Keratinocyte (primary cell): ENCODE results near the gene GRHL3. TPM values are rescaled to one million over a fixed set of nuclear protein-coding genes. Genes with fewer than 3 reads are reported as not detected.

Experiments used
- DNase-seq: peaks from one replicate; pipeline ENCODE4 v3.0.0-alpha.2; 2011; ENCODE audit warnings: low read depth, missing footprints, low spot score
- FAIRE-seq: peaks from 2 replicates; lab custom pipeline; 2011; peaks lifted over from hg19 to GRCh38; lab: Jason Lieb, UNC
- H2AFZ ChIP-seq: 2 replicates; pipeline ENCODE4 v1.6.0; 2012; ENCODE audit warnings: low read length, control low read depth, inconsistent platforms; ENCODE audit not compliant: control insufficient read depth
- H3K27ac ChIP-seq: 2 replicates; pipeline ENCODE4 v1.5.1; 2011; ENCODE audit warnings: low read length; ENCODE audit not compliant: control insufficient read depth, insufficient read depth
- H3K27me3 ChIP-seq: 3 replicates; pipeline ENCODE4 v1.6.0; 2011; ENCODE audit warnings: low read length; ENCODE audit not compliant: control insufficient read depth, insufficient read depth; ENCODE audit errors: extremely low read depth
- H3K36me3 ChIP-seq, 2 experiments: 2 replicates in 1 of 2; 3 replicates in 1 of 2; pipeline ENCODE4 v1.5.1; 2011; ENCODE audit warnings: low read length in 2 of 2, mild to moderate bottlenecking in 1 of 2; ENCODE audit not compliant: control insufficient read depth in 2 of 2, insufficient read depth in 2 of 2; ENCODE audit errors: extremely low read depth in 1 of 2
- H3K4me1 ChIP-seq: 3 replicates; pipeline ENCODE4 v1.5.1; 2011; ENCODE audit warnings: low read length; ENCODE audit not compliant: control insufficient read depth, insufficient read depth; ENCODE audit errors: extremely low read depth
- H3K4me2 ChIP-seq: 3 replicates; pipeline ENCODE4 v1.6.0; 2011; ENCODE audit warnings: low read depth, low read length; ENCODE audit not compliant: control insufficient read depth, insufficient read depth; ENCODE audit errors: extremely low read depth
- H3K4me3 ChIP-seq, 3 experiments: fragments of 200-600 bp in 1 of 3; sonication (generic) in 1 of 3; 2 replicates in 2 of 3; 3 replicates in 1 of 3; pipeline ENCODE4 v1.5.1; 2011 to 2016; ENCODE audit warnings: low read length in 3 of 3, mild to moderate bottlenecking in 3 of 3, control low read depth in 2 of 3, inconsistent platforms in 1 of 3, low read depth in 1 of 3, mixed read lengths in 1 of 3, mixed run types in 1 of 3, moderate library complexity in 1 of 3; ENCODE audit not compliant: control insufficient read depth in 2 of 3, insufficient read depth in 2 of 3; ENCODE audit errors: extremely low read depth in 1 of 3
- H3K79me2 ChIP-seq: 2 replicates; pipeline ENCODE4 v1.6.0; 2012; ENCODE audit warnings: low read length; ENCODE audit not compliant: control insufficient read depth, insufficient read depth
- H3K9ac ChIP-seq: 3 replicates; pipeline ENCODE4 v1.6.0; 2011; ENCODE audit warnings: low read length; ENCODE audit not compliant: control insufficient read depth, insufficient read depth; ENCODE audit errors: extremely low read depth
- H3K9me1 ChIP-seq: 3 replicates; pipeline ENCODE4 v1.6.0; 2011; ENCODE audit warnings: low read length; ENCODE audit not compliant: control insufficient read depth, insufficient read depth; ENCODE audit errors: extremely low read depth
- H3K9me3 ChIP-seq: 2 replicates; pipeline ENCODE4 v1.5.1; 2012; ENCODE audit warnings: low read depth, low read length; ENCODE audit not compliant: control insufficient read depth
- H4K20me1 ChIP-seq: 3 replicates; pipeline ENCODE4 v1.6.0; 2011; ENCODE audit warnings: low read length; ENCODE audit not compliant: control insufficient read depth, insufficient read depth; ENCODE audit errors: extremely low read depth
- CTCF ChIP-seq, 3 experiments: IDR thresholded peaks in 1 of 3; conservative IDR thresholded peaks in 1 of 3; optimal IDR thresholded peaks in 1 of 3; 2 replicates in 2 of 3; 3 replicates in 1 of 3; pipeline versions ENCODE3 to v1.5.1; 2011; ENCODE audit warnings: low read length in 3 of 3, mild to moderate bottlenecking in 3 of 3, moderate library complexity in 2 of 3, control low read depth in 1 of 3, inconsistent platforms in 1 of 3; ENCODE audit not compliant: insufficient read depth in 2 of 3; ENCODE audit errors: extremely low read depth in 1 of 3
- EZH2 ChIP-seq: IDR thresholded peaks from one replicate; pipeline ENCODE4 v1.6.1; 2012; ENCODE audit warnings: inconsistent platforms, mild to moderate bottlenecking, low read length, moderate library complexity
- dilution Hi-C: fragments of 300-500 bp; cut with MboI; formaldehyde crosslinking; loops from one replicate; pipeline ENCODE4 v1.7.0; 2020; ENCODE audit warnings: low sequenced_read_pairs; ENCODE audit not compliant: extremely low pct_ligation_motif_present
- polyA plus RNA-seq, 5 experiments: library from polyadenylated mRNA; depleted of rRNA in 3 of 5; stranded (reverse) in 3 of 5; stranded (forward) in 1 of 5; unstranded in 1 of 5; fragments of >200 nt; gene quantifications; 1 replicate in 1 of 5; 2 replicates in 3 of 5; 3 replicates in 1 of 5; pipeline versions ENCODE4 v1.2.1 to v1.2.3, GENCODE V29; 2011 to 2012; ENCODE audit warnings: missing spikeins in 2 of 5, low read depth in 1 of 5, low replicate concordance in 1 of 5

GRHL3 gene
- polyA plus RNA-seq, 1 donor (not counting 4 experiments of a cell fraction or from before 2014, with no cell fraction given), result 13.0 TPM

GRCh38 chr1:24366707-24367106, 47.5 kb downstream of the GRHL3 start:
- DNase-seq, result no peak
- Histone ChIP-seq H3K4me1 (peaks cover 36% of the 10 kb centered on the region), H3K27me3 (no peaks in the 10 kb centered on the region), H4K20me1 (no peaks in the 10 kb centered on the region), H3K36me3 (peaks cover 3 to 9% of the 10 kb centered on the region in 2 experiments), H3K9me1 (no peaks in the 10 kb centered on the region), H3K27ac (no peak overlapping the region), H3K4me2 (no peak overlapping the region), H3K4me3 (no peak overlapping the region), H3K79me2 (no peaks in the 10 kb centered on the region), H3K9me3 (no peaks in the 10 kb centered on the region), H3K9ac (no peak overlapping the region), H2AFZ (no peak overlapping the region)
- TF ChIP-seq EZH2, result no peak
- FAIRE-seq, result no peak
- dilution Hi-C loops, result no loop called here

GRCh38 chr1:24369199-24369598, 50.0 kb downstream of the GRHL3 start:
- Histone ChIP-seq H3K4me2 (no peak overlapping the region), H3K9ac (no peak overlapping the region), H3K27ac (no peak overlapping the region), H2AFZ (no peak overlapping the region), H3K9me3 (no peaks in the 10 kb centered on the region), H3K4me3 (no peak overlapping the region), H3K36me3 (peaks cover 9 to 10% of the 10 kb centered on the region in 2 experiments), H4K20me1 (no peaks in the 10 kb centered on the region), H3K79me2 (no peaks in the 10 kb centered on the region), H3K4me1 (peaks cover 28% of the 10 kb centered on the region), H3K27me3 (no peaks in the 10 kb centered on the region), H3K9me1 (no peaks in the 10 kb centered on the region)
- DNase-seq, result no peak
- FAIRE-seq, result no peak
- no peak for TF ChIP-seq EZH2
- TF ChIP-seq CTCF (optimal IDR thresholded peaks at IDR 0.05 in 1 of 3, IDR thresholded peaks at IDR 0.05 in 1 of 3, conservative IDR thresholded peaks at IDR 0.05 in 1 of 3; ENCODE audit: extremely low read depth in 1 of 3, insufficient read depth in 2 of 3, low read length in 3 of 3), result no peak
- dilution Hi-C loops, result no loop called here

- Histone ChIP-seq H3K9me1 (no peaks in the 10 kb centered on the region), H3K4me2 (no peak overlapping the region), H3K9me3 (no peaks in the 10 kb centered on the region), H3K79me2 (no peaks in the 10 kb centered on the region), H3K27ac (no peak overlapping the region), H3K4me1 (peaks cover 22% of the 10 kb centered on the region), H2AFZ (no peak overlapping the region), H4K20me1 (no peaks in the 10 kb centered on the region), H3K27me3 (no peaks in the 10 kb centered on the region), H3K9ac (no peak overlapping the region), H3K36me3 (peaks cover 9 to 10% of the 10 kb centered on the region in 2 experiments), H3K4me3 (no peak overlapping the region)
- FAIRE-seq, result no peak
- no peak for DNase-seq
- TF ChIP-seq CTCF (optimal IDR thresholded peaks at IDR 0.05 in 1 of 3, IDR thresholded peaks at IDR 0.05 in 1 of 3, conservative IDR thresholded peaks at IDR 0.05 in 1 of 3; ENCODE audit: extremely low read depth in 1 of 3, insufficient read depth in 2 of 3, low read length in 3 of 3), result no peak
- no peak for TF ChIP-seq EZH2
- dilution Hi-C loops, result no loop called here
Measured at GRCh38 chr1:24369801-24370200, 50.6 kb downstream of the GRHL3 start.
